Prostate gland (tissue), 2 donors: Measurements from ENCODE around the gene CERKL. TPM values are rescaled to one million over a fixed set of nuclear protein-coding genes. Genes with fewer than 3 reads are reported as not detected.

Experiments
- DNase-seq: peaks from one replicate; pipeline ENCODE4 v3.0.0-alpha.2; 2019; ENCODE audit warnings: low spot score
- H3K27ac ChIP-seq, 2 donors: fragments of 200-600 bp; sonication (generic); 2 replicates each; pipeline ENCODE4 v1.5.1; 2017 to 2019
- H3K27me3 ChIP-seq: fragments of 200-600 bp; sonication (generic); replicated peaks from 2 replicates; pipeline ENCODE4 v1.5.1; 2019; ENCODE audit not compliant: insufficient read depth
- H3K36me3 ChIP-seq, 2 donors: fragments of 200-600 bp; sonication (generic); 1 replicate in 1 of 2; 2 replicates in 1 of 2; pipeline versions ENCODE4 v1.5.1 to v1.8.1; 2017 to 2019
- H3K4me1 ChIP-seq: fragments of 200-600 bp; sonication (generic); replicated peaks from 2 replicates; pipeline ENCODE4 v1.5.1; 2019
- H3K4me3 ChIP-seq, 2 donors: fragments of 200-600 bp; sonication (generic); 2 replicates each; pipeline ENCODE4 v1.5.1; 2017 to 2019
- H3K9me3 ChIP-seq: fragments of 200-600 bp; sonication (generic); 2 replicates; pipeline ENCODE4 v1.5.1; 2017
- CTCF ChIP-seq, 4 experiments: fragments of 200-600 bp in 2 of 4; fragments of 450-650 bp in 2 of 4; sonication (generic) in 2 of 4; IDR thresholded peaks; 1 replicate in 3 of 4; 2 replicates in 1 of 4; pipeline ENCODE4 v1.5.1; 2016 to 2019; ENCODE audit warnings: antibody characterized with exemption in 4 of 4, mild to moderate bottlenecking in 2 of 4, moderate library complexity in 2 of 4
- POLR2A ChIP-seq: fragments of 450-650 bp; IDR thresholded peaks from one replicate; pipeline ENCODE4 v1.6.1; 2016; ENCODE audit warnings: antibody characterized with exemption, mild to moderate bottlenecking
- POLR2AphosphoS5 ChIP-seq: sonication (generic); formaldehyde crosslinking; IDR thresholded peaks from one replicate; pipeline ENCODE4 v1.6.1; 2017; ENCODE audit warnings: antibody characterized with exemption
- WGBS: methylation state at CpG from one replicate; pipeline ENCODE4 v1.1.5; 2018; 5-methylcytosine and 5-hydroxymethylcytosine counted together
- intact Hi-C: fragments of 100-400 bp; cut with DNase I; formaldehyde crosslinking; loops from one replicate; pipeline ENCODE4 v1.14.2; 2022
- total RNA-seq, 2 donors: library from RNA; depleted of rRNA; stranded (reverse); fragments of >200 nt; gene quantifications; one replicate each; pipeline ENCODE4 v1.1.0, GENCODE V29; 2016

CERKL gene
- total RNA-seq, 2 donors from 2014 or later, result 0.55 to 3.9 TPM

DNA sequence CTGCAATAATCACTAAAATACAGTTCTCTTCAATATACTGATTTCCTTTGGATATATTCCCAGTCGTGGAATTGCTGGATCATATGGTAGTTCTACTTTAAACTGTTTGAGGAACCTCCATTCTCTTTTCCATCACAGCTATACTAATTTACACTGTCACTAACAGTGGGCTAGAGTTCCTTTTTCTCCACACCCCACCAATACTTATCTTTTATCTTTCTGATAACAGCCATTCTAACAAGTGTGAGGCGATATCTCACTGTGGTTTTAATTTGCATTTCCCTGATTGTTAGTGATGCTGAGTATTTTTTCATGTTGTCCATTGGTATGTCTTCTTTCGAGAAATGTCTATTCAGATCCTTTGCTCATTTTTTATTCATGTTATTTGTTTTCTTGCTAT, 68.4 kb downstream of the CERKL start:
- 85% methylated on average over 3 of the region's 3 CpGs for WGBS
- H3K4me1 ChIP-seq, result no peaks in the 10 kb centered on the region
- H3K27me3 ChIP-seq, result peaks cover 2% of the 10 kb centered on the region
- no peaks in the 10 kb centered on the region for H3K9me3 ChIP-seq
- DNase-seq, result no peak
- intact Hi-C loops, result no loop called here
- no peaks in the 10 kb centered on the region for H3K36me3 ChIP-seq
- H3K4me3 ChIP-seq, result no peak overlapping the region
- TF ChIP-seq POLR2AphosphoS5, result no peak
- no peak for TF ChIP-seq CTCF (IDR thresholded peaks at IDR 0.05)
- no peak for TF ChIP-seq POLR2A
- no peak overlapping the region for H3K27ac ChIP-seq

DNA sequence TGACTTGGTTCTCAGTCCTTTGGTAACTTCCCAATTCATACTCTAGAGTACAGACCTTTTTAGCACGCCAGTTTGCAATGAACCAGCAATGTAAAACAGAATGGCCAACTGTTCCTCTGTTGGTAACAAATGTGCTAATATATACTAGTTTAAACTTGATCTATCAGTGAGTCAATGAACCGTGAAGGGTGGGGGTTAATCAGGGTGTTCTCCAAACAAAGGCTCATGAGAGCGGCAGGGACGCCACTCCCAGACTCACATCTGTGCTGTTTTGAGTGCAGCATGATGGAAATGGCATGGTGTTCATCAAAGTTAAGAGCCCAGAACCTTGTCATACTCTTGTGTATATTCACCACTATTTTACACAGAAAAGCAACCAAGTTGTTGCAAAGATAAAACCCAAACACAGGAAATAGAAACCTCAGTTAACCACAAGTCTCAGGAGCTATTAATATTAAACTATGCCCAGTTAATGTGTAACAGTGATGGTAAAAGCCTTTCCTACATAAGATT, 70.3 kb downstream of the CERKL start:
- intact Hi-C loops, result no loop called here
- WGBS, result 22% methylated on average over 4 of the region's 4 CpGs
- no peak for TF ChIP-seq POLR2A
- TF ChIP-seq POLR2AphosphoS5, result no peak
- no peak for TF ChIP-seq CTCF (IDR thresholded peaks at IDR 0.05)
- DNase-seq, result no peak
- no peaks in the 10 kb centered on the region for H3K4me1 ChIP-seq
- no peak overlapping the region for H3K27ac ChIP-seq
- no peaks in the 10 kb centered on the region for H3K36me3 ChIP-seq
- H3K4me3 ChIP-seq, result no peak overlapping the region
- H3K9me3 ChIP-seq, result no peaks in the 10 kb centered on the region
- H3K27me3 ChIP-seq, result peaks cover 2% of the 10 kb centered on the region

- Histone ChIP-seq H3K4me1 (no peaks in the 10 kb centered on the region), H3K9me3 (no peaks in the 10 kb centered on the region), H3K27me3 (no peaks in the 10 kb centered on the region), H3K4me3 (no peak overlapping the region), H3K36me3 (no peaks in the 10 kb centered on the region), H3K27ac (no peak overlapping the region)
- DNase-seq, result no peak
- intact Hi-C loops, result no loop called here
- TF ChIP-seq POLR2AphosphoS5, result no peak
- no peak for TF ChIP-seq CTCF (IDR thresholded peaks at IDR 0.05)
- no peak for TF ChIP-seq POLR2A
- WGBS, result 44% methylated on average over 3 of the region's 3 CpGs
Measured at GRCh38 chr2:181585732-181586131, 71.2 kb downstream of the CERKL start.

DNA sequence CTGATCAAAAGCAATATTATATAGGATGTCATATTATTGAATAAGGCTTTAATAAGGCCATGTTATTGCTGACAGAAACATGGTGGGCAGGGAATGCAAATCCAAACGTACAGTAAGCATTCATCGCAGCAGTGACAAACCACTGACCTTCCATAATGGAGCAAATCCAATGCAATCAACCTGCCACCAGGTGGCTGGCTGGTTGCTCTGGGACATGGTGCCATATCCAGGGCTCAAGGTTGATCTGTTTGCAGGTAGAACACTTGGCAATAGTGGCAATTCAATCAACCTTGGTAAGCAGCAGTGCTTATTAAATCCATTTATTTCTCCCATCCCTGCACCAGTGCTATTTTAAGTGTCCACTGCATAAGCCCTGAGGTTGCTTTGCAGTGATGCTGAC, 75.4 kb downstream of the CERKL start:
- H3K4me3 ChIP-seq, result no peak overlapping the region
- DNase-seq, result no peak
- H3K36me3 ChIP-seq, result no peaks in the 10 kb centered on the region
- no peaks in the 10 kb centered on the region for H3K4me1 ChIP-seq
- no peaks in the 10 kb centered on the region for H3K9me3 ChIP-seq
- no peaks in the 10 kb centered on the region for H3K27me3 ChIP-seq
- TF ChIP-seq CTCF (IDR thresholded peaks at IDR 0.05) (no peak), POLR2A (no peak), POLR2AphosphoS5 (no peak)
- intact Hi-C loops, result no loop called here
- 79% methylated on average over 2 of the region's 2 CpGs for WGBS
- no peak overlapping the region for H3K27ac ChIP-seq

DNA sequence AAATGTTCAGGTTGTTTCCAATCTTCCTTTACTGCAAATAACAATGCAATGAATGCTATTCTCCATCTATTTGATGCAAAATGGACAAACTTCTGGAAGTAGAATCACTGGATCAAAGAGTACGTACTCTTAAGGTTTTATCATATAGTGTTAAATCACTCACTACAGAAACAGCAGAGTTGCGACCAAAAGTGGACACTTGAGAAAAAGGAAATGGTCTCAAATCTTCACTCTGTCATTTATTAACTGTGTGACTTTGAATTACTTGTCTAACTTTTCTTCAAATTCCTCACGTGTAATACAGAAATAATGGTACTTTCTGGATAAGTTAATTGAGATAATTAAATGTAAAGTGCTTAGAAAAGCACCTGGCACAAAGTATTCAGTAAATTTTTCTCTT, 78.1 kb downstream of the CERKL start:
- WGBS, result 39% methylated on average over 3 of the region's 3 CpGs
- DNase-seq, result no peak
- no peaks in the 10 kb centered on the region for H3K27me3 ChIP-seq
- no peaks in the 10 kb centered on the region for H3K4me1 ChIP-seq
- intact Hi-C loops, result loop anchor here (10.0 kb wide), 1 partner anchor 136 kb away; no protein-coding TSS in a partner anchor
- H3K4me3 ChIP-seq, result no peak overlapping the region
- H3K9me3 ChIP-seq, result no peaks in the 10 kb centered on the region
- no peak for TF ChIP-seq POLR2A
- TF ChIP-seq CTCF (IDR thresholded peaks at IDR 0.05), result no peak
- no peak for TF ChIP-seq POLR2AphosphoS5
- no peak overlapping the region for H3K27ac ChIP-seq
- no peaks in the 10 kb centered on the region for H3K36me3 ChIP-seq
